NCI-H2107 (cell line): ENCODE data around the gene TMEM271.
"Not testable (repeated sequence)": the region's sequence is repeated elsewhere in the genome, so short reads cannot be mapped to it uniquely, and the experiment has no call there.

ENCODE experiments used
- DNase-seq: peaks from one replicate; lab custom pipeline; 2025; lab: John Stamatoyannopoulos, UW

TMEM271 gene

DNA sequence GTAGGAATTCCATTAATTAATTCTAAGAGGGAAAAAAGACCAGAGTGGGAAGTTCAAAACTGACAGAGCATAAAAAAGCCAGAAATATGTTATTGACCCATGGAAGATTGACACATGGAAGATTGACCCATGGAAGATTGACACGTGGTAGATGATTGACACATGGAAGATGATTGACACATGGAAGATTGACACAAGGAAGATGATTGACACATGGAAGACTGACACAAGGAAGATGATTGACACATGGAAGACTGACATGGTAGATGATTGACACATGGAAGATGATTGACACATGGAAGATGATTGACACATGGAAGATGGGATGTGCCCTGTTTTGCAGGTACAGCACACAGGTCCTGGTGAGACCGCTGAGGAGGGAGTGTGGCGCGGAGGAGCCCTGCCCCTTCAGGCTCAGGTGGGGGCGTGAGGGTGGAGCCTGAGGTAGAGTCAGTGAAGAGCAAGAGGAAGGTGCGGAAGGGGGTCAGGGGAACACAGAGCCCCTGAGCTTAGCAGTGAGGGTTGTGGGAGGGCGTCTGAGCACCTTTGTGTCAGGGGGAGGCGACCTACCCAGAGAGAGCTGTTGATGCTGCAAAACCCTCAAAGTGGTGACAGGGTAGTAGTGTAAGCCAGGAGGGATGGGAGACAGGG is 33.4 kb upstream of the TMEM271 start:
- no peak for DNase-seq

DNA sequence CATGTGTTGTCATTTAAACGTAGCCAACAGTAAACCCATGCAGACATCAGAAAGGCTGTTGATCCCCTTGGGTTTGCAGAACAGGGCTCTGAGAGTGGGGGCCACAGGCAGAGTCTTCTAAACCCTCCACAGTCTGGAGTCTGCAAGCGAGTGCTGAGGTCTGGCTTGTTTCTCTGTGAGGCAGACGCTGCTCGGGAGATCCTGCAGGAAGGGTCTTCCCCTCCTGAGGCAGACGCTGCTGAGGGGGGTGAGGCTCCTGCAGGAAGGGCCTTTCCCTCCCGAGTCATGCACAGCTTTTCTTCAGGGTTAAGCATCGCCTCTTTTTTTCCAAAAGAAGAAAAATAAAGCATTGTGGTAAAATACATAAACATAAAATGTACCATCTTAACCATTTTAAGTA is 32.1 kb upstream of the TMEM271 start:
- no peak for DNase-seq

DNA sequence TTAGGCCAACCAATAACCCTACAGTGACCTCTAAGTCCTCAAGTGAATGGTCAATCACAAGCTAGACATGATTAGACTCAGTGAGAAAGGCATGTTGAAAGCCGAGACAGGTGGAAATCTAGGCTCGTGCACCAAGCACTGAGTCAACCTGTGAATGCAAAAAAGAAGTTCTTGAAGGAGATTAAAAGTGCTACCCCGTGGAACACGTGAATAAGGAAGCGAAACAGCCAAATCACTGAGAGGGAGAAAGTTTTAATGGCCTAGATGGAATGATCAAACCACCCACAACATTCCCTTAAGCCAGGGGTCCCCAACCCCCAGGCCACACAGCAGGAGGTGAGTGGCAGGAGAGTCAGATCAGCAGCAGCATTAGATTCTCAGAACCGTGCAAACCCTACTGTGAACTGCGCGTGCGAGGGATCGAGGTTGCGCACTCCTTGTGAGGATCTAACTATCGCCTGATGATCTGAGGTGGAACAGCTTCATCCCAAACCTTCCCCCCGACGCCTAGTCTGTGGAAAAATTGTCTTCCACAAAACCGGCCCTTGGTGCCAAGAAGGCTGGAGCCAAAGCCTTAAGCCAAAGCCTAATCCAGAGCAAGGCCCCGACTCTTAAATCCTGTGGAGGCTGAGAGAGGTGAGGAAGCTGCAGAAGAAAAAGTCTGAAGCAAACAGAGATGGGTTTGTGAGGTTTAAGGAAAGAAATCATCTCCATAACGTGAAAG is 29.8 kb upstream of the TMEM271 start:
- DNase-seq, result no peak

DNA sequence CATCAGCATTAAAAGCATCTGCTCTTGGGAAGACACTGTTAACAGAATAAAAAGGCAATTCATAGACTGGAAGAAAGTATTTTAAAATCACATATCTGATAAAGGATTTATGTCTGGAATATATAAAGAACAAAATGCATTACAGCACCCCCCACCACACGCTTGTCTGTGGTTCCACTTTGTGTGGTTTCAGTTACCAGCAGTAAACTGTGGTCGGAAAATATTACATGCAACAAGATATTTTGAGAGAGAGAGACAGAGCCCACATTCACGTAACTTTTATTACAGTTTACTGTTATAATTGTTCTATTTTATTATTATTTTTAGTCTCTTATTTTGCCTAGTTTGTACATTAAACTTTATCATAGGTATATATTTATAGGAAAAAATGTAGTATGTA is 28.0 kb upstream of the TMEM271 start:
- DNase-seq, result no peak

DNA sequence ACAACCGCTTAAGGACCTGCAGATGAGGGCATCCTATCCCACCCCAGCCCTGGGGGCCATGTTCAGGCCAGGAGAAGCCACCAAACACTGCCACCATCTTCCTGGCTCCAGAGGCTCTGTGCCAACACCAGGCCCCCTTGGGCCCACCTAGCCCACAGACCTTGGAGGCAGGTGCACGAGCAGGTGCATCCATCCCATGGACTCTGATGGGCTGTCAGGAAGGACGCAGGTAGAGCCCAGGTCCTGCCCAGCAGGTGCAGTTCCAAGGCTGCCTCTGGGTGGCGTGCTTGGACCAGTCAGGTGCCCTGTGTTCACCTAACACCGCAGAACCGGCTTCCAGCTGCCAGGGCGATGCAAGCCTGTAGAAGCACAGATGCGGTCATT is 26.5 kb upstream of the TMEM271 start:
- no peak for DNase-seq

DNA sequence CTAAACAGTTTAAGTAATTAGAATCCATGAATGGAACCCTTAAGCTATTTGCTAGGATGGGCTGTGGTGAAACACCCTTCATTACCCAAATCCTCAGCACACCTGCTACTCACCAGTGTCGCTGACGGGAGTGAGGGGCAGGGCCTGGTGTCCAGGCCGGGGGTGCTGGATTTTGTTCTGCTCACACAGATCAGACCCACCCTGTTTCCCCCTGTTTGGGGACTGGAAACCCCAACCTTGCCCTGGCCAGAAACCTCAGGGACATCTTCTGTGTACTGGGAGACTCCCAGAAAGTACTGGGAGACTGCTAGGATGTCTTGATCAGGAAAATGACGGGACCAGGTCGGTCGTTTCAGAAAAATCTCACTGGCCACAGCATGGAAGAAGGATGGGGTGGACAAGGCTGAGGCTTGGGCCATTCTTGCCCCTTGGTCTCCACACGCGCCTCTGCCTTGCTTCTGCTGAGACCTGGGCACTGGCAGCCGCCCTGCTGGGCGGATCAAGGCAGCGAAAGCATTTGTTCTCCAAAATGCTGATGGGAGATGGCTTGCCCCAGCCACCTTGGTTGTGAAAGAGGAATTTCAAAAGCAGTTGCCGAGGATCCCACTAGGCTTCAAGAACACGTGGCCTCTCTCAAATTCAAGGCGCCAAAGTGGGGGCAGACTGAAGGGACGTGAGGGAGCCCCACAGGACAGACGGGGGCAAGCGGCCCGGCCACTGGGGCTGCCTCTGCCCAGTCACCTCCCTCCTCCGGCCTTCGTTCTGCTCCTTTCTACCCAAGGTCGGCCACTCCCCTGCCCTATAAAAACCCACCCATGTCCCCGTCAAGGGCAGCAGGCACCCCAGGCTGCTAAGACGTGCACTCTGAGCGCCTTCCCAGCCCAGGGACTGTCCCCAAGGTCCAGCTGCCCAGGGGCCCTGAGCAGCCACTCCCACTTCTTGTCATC is 25.8 kb upstream of the TMEM271 start:
- DNase-seq, result no peak

DNA sequence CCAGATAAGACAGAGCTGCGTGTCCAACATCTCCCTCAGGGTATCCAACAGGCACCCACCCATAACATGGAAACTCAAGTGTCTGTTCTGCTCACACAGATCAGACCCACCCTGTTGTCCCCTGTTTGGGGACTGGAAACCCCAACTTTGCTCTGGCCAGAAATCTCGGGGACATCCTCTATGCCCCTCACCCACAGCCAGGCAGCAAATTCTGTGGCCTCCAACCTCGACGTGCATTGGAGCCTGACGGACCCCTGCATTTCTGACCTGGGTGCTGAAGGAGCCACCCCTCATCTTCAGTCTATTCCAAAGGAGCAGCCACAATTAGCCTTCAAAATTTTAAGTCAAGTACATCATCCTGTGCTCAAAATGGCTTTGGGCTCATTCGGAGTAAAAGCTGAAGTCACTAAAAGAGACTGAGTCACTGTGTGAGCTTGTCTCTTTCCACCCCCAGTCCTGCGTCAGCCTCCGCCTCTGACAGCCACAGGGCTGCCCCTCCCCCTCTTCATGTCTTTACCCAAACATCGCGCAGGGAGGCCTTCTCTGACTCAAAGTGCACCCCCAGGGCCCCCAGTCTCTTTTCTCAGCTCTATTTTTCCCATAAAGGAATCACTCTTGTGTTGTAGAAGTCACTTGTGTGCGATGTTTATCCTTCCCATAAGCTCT is 24.9 kb upstream of the TMEM271 start:
- DNase-seq, result no peak

DNA sequence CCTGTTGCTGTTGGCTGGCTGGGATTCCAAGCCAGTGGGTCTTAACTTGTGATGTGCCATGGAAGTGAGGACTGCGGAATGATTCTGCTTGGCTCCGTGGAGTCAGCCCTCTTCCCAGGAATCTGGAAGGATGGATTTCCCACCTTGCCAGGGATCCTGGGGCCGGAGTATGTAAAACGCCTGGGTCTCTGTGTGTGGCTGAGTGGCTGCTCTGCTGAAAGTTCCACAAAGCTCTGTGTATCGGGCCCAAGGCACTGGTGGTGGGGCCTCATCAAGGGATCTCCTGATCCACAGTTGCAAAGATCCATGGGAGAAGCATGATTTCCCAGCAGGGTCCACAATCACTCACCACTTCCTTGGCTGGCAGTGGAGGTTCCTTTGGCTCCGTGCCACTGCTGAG is 24.1 kb upstream of the TMEM271 start:
- no peak for DNase-seq

DNA sequence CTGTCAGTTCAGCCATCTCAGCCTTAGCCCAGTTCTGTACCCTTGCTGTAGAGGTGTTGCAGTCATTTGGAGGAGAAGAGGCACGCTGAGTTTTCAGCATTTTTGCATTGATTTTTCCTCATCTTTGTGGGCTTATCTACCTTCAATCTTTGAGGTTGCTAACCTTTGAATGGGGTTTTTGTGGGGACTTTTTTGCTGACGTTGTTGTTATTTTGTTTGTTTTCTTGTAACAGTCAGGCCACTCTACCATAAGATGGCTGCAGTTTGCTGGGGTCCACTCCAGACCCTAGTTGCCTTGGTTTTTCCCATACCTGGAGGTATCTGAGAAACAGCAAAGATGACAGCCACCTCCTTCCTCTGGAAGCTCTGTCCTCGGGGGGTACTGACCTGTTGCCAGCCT is 22.8 kb upstream of the TMEM271 start:
- DNase-seq, result no peak

DNA sequence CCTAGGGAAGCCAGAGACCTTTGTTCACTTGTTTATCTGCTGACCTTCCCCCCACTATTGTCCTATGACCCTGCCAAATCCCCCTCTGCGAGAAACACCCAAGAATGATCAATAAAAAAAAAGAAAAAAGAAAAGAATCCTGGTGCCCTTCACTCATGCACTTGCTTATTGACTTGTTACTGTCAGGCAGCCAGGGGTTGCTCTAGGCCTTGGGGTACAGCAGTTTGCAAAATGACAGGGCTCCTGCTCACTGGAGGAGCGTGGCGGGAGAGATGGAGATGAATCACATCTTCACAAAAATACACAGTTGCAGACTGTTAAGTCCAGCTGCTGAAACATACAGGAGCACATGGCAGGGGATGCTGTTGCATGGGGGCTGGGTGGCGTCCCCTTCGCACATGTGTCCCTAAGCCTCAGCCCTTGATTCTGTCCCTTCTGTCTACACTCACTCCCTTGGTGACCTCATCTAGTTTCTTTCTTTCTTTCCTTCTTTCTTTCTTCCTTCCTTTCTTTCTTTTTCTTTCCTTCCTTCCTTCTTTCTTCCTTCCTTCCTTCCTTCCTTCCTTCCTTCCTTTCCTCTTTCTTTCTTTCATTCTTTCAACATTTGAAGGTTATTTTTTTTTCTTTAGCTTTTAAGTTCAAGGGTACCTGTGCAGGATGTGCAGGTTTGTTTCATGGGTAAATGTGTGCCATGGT is 16.9 kb upstream of the TMEM271 start:
- no peak for DNase-seq

DNA sequence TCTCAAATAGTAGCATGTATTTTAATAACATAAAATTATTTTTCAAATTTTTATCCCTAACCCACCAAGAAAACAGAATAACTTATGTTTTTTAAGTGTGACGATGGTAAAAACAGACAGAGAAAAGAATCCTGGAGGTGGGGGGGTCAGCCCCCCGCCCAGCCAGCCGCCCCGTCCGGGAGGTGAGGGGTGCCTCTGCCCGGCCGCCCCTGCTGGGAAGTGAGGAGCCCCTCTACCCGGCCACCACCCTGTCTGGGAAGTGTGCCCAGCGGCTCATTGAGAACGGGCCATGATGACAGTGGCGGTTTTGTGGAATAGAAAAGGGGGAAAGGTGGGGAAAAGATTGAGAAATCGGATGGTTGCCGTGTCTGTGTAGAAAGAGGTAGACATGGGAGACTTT is 16.1 kb upstream of the TMEM271 start:
- DNase-seq, result not testable (repeated sequence)

DNA sequence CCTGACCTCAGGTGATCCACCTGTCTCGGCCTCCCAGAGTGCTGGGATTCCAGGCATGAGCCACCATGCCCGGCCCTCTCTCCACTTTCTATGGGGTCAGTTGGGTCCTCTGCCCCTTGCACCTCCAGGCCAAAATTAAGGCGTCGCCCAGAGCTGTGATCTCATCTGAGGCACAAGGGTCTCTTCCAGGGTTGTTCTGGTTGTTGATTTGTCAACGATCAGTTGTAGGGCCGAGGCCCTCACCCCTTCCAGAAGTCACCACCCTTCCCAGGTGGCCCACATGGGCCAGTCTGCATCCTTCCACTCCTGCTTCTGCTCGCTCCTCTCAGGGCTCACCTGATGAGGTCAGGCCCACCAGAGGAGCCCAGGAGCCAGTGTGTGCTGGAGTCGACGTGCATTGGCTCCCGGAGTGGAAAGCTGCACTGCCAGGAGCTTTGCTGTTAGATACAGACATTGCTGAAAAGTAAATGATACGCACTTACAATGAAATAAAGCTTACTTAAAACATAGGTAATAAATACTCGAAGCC is 14.3 kb upstream of the TMEM271 start:
- no peak for DNase-seq

DNA sequence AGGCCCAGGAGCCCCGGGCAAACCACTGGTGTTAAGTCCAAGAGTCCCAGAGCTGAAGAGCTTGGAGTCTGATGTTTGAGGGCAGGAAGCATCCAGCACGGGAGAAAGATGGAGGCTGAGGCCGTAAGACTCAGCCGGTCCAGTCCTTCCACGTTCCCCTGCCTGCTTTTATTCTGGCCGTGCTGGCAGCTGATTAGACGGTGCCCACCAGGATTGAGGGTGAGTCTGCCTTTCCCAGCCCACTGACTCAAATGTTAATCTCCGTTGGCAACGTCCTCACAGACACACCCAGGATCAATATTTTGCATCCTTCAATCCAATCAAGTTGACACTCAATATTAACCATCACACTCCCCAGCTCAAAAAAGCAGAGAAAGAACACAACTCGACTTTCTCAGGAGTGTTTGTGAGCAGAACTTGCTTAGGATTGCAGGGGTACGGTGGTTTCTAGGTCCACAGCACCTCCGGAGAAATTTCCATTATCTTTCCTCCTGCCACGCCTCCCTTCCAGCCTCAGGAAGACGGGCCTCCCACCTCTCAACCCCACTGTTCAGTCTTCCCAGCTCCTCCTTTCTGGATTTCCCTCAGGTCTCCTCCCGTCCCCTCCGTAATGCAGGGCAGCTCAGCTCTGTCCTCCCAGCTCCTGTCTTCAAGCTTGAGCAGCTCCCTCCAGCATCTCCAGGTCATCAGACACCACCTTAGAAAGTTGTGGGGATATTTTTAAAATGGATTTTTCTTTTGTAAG is 13.3 kb upstream of the TMEM271 start:
- DNase-seq, result no peak

DNA sequence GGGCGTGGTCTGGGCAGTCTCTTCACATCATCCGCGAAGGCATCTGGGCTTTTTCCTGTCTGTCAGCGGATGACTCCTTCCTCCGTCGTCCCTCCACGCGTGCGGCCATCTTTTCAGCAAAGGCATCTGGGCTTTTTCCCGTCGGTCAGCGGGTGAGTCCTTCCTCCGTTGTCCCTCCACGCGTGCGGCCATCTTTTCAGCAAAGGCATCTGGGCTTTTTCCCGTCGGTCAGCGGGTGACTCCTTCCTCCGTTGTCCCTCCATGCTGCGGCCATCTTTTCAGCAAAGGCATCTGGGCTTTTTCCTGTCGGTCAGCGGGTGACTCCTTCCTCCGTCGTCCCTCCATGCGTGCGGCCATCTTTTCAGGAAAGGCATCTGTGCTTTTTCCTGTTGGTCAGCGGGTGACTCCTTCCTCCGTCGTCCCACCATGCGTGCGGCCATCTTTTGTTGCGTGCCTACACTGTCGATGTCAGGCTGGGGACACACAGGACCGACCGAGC is 12.3 kb upstream of the TMEM271 start:
- no peak for DNase-seq

DNA sequence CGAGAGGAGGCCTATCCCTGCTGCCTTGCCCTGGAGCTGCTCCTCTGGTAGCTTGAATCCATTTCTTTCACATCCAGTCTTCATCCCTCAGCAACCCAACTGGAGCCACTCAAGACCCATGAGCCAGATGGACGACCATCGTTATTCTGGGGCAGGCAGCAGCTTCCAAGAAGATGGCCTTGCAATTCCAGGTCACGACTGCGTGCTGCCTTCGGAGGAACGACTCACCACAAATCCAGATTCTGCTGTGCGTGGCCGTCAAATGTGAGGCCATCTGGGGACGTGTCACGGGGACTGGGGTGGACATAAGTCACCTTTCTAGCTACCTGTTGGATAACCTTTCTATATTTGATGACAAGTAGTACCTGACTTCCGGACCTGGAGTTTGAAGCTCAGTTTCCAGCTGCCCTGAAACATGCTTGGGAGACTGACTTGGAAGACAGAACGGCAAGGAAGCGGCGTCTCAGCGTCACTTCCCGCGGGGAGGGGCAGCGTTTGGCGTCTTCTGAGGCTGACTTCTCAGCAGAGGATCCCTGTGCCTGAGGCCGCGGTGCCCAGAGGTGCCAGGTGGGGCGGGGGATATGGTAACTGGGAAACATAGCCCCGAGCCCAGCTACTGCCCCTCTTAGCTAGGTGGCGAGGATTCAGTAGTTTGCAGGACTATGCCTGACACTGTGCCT is 11.7 kb upstream of the TMEM271 start:
- DNase-seq, result no peak

DNA sequence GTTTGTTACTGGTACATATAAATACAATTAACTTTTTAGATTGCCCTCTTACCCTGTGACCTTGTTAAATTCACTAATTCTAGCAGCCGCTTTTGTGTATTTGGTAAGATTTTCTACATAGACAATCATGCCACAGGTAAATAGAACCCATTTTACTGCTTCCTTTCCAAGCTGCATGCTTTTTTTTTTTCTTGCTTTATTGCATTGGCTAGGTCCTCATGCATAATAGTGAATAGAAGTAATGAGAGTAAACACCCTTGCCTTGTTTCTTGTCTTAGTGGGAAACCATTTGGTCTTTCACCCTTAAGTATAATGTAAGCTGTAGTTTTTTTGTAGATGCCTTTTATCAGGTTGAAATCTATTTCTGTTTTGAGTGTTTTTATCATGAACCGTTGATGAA is 7.7 kb upstream of the TMEM271 start:
- DNase-seq, result no peak

DNA sequence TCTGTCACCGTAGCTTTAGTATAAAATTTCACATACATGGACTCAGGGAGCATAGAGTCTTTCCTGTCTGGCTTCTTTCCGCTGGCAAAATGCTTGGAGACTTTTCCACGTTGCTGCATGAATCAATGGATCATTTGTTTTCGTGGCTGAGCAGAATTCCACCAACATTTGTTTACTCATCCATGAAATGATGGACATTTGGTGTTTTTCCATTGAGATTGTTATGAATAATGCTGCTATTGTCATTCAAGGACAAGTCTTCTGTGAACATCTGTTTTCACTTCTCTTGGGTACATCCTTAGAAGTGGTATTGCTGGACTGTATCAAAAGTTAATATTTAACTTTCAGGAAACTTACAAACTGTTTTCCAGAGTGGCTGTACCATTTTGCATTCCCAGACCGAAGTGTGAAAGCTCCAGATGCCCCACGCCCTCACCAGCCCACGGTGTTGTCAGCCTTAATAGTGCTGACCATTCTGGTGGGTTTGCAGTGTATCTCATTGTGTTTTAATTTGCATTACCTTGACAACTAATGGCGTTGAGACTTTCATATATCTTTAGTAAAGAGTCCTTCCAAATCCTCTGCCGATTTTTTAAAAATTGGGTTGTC is 5.8 kb upstream of the TMEM271 start:
- no peak for DNase-seq

DNA sequence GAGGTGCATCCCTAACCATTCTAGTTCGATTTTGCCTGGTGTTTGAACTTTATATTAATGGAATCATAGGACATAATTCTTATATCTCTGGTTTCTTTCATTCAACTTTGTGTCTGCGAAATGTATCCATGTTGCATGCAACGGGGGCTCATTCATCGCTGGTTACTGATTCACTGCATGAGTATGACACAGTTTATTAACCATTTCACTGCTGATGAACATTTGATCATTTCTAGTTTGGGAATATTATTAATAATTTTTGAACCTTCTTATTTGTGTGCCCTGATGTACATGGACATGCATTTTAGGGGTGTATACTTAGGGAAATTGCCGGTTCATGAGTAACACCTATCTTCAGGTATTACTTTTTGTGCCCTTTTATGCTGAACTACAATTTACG is 5.1 kb upstream of the TMEM271 start:
- no peak for DNase-seq

DNA sequence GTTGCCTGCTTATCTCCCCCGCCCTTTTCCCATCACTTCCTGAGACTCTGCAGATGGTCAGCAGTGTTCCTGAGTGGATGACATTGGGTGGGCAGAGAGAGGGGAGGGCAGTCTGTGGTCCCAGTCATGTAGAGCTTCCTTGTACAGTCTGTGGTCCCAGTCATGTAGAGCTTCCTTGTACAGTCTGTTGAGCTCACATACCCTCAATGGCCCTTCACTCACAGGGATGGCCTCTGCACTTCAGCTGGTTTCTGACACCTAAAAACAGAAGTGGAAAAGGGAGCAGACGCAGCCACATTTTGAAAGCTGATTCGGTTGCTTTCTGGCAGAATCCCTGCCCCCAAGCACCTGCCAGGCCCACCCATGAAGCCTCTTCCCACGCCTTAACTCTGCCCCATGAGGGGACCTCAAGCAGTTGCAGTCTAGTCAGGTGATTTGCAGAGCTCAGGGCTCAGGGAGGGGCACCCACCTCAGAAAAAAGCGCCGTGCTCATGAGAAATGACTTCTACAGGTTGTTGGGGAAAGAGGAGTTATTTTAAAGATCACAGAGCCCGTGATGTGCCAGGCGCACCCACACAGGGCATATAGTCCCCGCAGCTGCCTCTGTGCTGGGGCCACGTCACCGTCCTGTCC is 3.6 kb upstream of the TMEM271 start:
- no peak for DNase-seq
